SK-N-SH treated with all-trans-retinoic acid at 6 μM for 48 hours (cell line): Measurements from ENCODE around the gene IFNAR2.

Experiments used
- ATAC-seq: fragments of 200-7000 bp; cut with Tn5 transposase; 3 replicates; pipeline ENCODE4 v1.9.1; 2020; ENCODE audit warnings: mild to moderate bottlenecking, moderate library complexity
- BACH2 ChIP-seq: fragments of 250-450 bp; sonication (Bioruptor Pico); IDR thresholded peaks from 2 replicates; pipeline ENCODE4 v1.9.0; 2021; ENCODE audit warnings: mild to moderate bottlenecking, borderline replicate concordance
- CREB5 ChIP-seq: fragments of 250-450 bp; sonication (Bioruptor Pico); IDR thresholded peaks from 2 replicates; pipeline ENCODE4 v1.5.1; 2020; ENCODE audit warnings: low read depth, mild to moderate bottlenecking, moderate library complexity
- CSRNP3 ChIP-seq: fragments of 250-450 bp; sonication (Bioruptor Pico); IDR thresholded peaks from 2 replicates; pipeline ENCODE4 v1.5.1; 2021; ENCODE audit warnings: mild to moderate bottlenecking, moderate library complexity
- ESRRG ChIP-seq: fragments of 250-450 bp; sonication (Bioruptor Pico); IDR thresholded peaks from 2 replicates; pipeline ENCODE4 v1.6.1; 2021; ENCODE audit warnings: mild to moderate bottlenecking
- PATZ1 ChIP-seq: fragments of 250-450 bp; sonication (Bioruptor Pico); IDR thresholded peaks from 2 replicates; pipeline ENCODE4 v1.8.0; 2020; ENCODE audit warnings: mild to moderate bottlenecking, moderate library complexity, borderline replicate concordance
- RARB ChIP-seq: fragments of 250-450 bp; sonication (Bioruptor Pico); IDR thresholded peaks from 2 replicates; pipeline ENCODE4 v1.8.0; 2021; ENCODE audit warnings: mild to moderate bottlenecking, moderate library complexity
- TOX ChIP-seq: fragments of 250-450 bp; sonication (Bioruptor Pico); IDR thresholded peaks from 2 replicates; pipeline ENCODE4 v1.8.0; 2021; ENCODE audit warnings: mild to moderate bottlenecking, moderate library complexity, borderline replicate concordance
- ZC3H10 ChIP-seq: fragments of 250-450 bp; sonication (Bioruptor Pico); IDR thresholded peaks from 2 replicates; pipeline ENCODE4 v1.5.1; 2021; ENCODE audit warnings: mild to moderate bottlenecking, moderate library complexity
- ZFP3 ChIP-seq: fragments of 250-450 bp; sonication (Bioruptor Pico); IDR thresholded peaks from 2 replicates; pipeline ENCODE4 v1.5.0; 2020; ENCODE audit warnings: mild to moderate bottlenecking, moderate library complexity
- ZFP30 ChIP-seq: fragments of 450-650 bp; formaldehyde crosslinking; IDR thresholded peaks from 2 replicates; pipeline ENCODE4 v1.5.0; 2022; ENCODE audit warnings: mild to moderate bottlenecking, moderate library complexity
- ZNF70 ChIP-seq: fragments of 450-650 bp; formaldehyde crosslinking; IDR thresholded peaks from 2 replicates; pipeline ENCODE4 v1.5.0; 2020; ENCODE audit warnings: mild to moderate bottlenecking, moderate library complexity

IFNAR2 gene

GRCh38 chr21:33278721-33279120 is 49.0 kb downstream of the IFNAR2 start:
- no peak for ATAC-seq
- TF ChIP-seq ZFP3 (CRISPR knock-in tag) (no peak), CREB5 (CRISPR knock-in tag) (no peak)
- TF ChIP-seq, all 23 proteins: peak for 0

GRCh38 chr21:33279330-33279820 is 49.6 kb downstream of the IFNAR2 start:
- no peak for ATAC-seq

More at GRCh38 chr21:33279330-33279820, 49.6 kb downstream of the IFNAR2 start:
- TF ChIP-seq ZC3H10 (CRISPR knock-in tag) (no peak), PATZ1 (CRISPR knock-in tag) (no peak), ZFP30 (CRISPR knock-in tag) (no peak), CSRNP3 (no peak), RARB (CRISPR knock-in tag) (no peak), ESRRG (CRISPR knock-in tag) (no peak), ZFP3 (CRISPR knock-in tag) (no peak), TOX (CRISPR knock-in tag) (no peak), BACH2 (CRISPR knock-in tag) (no peak), ZNF70 (CRISPR knock-in tag) (no peak)
